Fibroblast of skin of left quadriceps (primary cell): ENCODE data around the gene WDR72.

Source experiments
- DNase-seq, 2 experiments: peaks; one replicate each; pipeline ENCODE4 v3.0.0-alpha.2; 2013; ENCODE audit warnings: low read depth in 2 of 2

WDR72 gene

DNA sequence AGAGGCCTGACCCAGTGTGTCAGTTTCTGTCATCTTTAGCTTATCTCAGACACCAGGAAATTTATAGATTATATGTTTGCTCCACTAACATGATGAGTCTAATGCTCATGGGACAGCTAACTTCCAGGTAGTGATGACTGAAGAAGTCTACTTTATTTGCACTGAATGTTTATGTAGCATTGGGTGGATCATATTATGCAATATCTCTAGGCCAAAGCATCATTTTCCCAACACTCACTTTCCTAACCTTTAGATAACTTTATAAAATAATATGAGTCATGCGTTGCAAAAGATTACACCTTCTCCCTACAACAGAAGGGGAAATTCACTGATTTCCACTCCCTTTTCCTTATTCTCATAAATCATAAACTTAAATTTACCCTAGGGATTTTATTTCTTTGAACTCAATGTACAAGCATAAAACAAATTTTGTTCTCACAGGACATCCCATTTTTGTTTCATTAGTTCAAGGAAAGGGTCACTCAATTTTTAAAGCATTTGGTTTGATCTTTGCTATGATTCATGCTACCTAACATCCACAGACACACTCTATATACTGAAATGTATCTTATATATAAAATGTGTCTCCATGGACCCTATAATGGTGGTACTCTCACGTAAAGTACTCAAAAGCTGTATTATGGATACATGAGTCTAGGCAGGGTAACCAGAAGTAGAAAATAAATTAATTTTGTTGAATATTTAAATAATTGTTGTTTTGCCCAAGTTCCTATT, 225.2 kb downstream of the WDR72 start:
- DNase-seq = peak in 1 of 2 experiments; percentile 1

DNA sequence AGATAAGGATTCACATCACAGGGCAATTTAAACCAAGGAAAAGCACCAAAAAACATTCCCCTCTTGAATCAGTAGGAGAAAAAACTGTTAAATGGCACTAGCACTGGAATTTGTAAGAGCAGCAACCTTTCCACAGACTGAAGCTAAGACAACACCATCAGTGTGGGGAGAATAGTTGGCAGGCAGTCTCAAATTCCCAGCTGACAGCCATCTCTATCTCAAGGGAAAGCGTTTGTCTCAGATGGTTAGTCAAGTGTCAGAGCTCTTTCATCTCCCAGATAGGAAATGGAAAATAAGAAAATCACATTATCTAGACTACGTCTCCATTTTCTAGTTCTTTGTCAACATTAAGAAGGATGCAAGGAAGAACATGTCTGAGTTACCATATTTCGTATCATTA, 228.7 kb downstream of the WDR72 start:
- DNase-seq = no peak

DNA sequence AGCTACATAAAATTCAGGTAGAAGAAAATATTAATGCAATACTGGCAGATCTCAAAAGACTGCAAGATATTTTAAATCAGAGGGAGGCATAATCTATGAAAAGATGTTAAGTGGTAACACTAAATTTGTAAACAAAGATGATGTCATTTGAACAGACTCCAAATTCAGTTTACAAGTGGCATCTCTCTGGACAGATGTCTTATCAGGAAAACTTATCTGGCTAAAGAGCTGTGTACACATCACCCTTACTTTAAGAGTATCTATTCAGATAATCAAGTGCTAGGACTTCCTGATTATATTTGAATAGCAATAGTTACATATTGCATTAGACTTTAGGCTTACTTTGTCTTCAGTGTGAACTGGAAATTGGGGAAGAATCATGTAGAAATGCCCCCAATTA, 231.5 kb downstream of the WDR72 start:
- no peak for DNase-seq

DNA sequence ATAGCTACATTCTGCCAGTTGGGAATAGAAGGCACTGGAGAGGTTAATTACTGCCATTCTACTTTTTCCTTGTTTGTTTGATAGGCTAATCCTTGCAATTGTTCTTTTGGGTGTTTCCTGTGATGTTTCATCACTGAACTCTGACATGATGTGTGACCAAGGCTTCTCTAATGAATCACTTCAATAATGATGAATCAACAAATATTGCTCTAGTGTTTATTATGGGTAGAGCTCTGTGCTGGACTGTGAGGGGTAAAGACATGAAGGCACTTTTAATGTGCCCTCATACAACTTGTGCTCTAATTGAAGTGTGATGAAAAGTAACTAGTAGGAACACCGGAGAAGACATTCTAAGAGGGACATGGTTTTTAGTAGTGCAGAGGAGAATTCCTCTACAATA, 233.6 kb downstream of the WDR72 start:
- DNase-seq = no peak

DNA sequence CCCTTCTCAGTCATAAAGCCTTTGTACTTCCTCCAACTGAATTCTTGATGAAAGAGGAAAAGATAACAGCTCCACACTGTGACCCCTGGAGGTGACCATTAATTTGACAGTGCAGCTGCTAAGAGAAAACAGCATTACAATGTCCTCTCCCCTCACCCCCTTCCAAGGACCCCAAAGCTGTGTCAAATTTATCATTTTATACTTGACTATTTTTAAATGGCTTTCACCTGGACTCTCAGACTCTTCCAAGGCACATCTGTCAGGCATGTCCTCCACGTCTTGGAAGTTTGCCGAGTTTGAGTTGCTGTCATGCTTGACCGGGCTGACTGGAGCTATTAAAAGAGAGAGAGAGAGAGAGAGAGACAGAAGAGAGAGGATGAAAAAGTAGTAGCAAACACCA, 236.5 kb downstream of the WDR72 start:
- no peak for DNase-seq

DNA sequence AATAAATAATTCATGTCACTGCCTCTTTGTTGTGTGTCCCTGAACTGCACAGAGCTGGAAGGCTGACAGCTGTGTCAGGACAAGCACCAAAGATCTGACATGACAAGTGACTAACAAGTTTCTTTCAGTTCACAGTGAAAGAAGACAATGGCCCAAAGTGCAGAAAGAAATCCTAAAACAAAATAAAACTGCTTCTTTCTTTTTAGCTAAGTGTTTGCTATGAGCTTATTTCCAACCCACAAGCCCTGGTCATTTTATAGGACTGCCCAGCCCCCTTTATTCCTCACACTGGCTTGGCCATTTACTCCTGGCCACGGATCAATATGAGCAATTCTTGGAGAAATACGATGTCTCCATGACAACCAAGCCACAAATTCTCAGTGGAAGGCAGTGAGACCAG, 238.5 kb downstream of the WDR72 start:
- no peak for DNase-seq

DNA sequence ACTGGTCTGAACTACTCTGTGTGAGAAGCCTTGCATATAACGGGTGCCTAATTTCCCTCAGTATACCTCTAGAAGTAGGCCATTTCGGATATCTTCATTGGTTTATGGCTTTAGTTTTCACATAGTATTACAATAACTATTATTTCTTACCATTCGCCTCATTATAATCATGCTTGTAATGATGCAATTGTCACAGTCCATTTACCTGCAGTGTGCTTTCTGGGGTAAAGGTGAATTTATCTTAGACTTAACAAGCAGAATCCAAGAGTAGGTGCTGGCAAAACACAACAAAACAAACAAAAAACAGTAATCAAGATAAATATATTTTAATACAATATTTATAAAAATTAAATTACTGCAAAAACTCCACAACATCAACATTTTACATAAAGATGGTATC, 246.0 kb downstream of the WDR72 start:
- no peak for DNase-seq

DNA sequence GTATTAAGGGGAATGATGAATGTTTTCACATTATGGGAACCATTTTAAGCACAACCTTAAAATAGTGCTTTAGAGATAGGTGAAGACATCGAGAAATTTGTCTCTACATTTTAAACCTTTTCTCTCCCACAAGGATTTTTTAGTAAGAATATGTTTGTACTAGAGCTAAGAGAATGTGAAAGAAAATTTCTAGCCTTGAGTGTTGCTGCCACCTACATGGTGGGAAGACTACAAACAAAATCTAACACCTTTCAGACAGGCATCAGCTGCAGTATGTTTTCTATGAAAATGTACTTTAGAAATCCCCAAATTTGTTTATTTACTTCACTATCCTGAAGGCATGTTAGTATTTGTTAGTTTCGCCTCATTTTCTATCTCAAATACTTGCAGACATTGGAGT, 247.4 kb downstream of the WDR72 start:
- DNase-seq = no peak

DNA sequence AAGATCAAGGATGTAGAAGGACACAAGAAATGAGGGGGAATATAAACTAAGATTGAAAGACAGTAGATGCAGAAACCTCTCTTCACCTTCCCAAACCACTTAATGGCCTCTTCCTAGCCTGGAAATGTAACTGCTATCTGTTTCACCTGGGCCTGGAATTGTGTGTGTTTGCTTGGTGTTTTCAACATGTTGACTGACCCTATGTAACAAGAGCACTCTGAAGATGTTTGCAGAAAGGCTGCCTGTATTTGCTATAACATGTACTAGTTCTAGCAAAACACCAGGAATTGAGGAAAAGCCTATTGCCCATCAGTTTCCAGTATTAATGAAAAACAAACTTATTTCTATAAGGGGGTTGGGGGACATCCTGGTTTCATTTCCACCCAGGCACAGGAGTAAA, 248.3 kb downstream of the WDR72 start:
- DNase-seq = no peak

DNA sequence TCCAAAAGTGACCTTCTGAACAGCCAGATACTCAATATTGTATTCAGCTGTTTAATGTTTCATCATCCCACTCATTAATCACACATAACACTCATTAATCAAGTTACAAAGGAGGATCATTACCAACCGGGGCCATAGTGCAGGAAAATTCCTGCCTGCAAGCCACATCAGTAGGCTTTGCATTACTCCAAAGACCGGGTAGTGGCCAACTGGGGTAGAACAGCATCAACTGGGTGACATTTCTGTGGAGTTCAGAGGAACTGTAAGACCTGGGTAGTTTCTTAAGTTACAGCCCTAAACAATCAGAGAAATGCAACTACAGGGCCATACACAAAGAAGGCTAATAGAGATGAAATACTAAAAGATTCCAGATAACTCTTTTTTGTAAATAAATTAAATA, 253.1 kb downstream of the WDR72 start:
- no peak for DNase-seq

DNA sequence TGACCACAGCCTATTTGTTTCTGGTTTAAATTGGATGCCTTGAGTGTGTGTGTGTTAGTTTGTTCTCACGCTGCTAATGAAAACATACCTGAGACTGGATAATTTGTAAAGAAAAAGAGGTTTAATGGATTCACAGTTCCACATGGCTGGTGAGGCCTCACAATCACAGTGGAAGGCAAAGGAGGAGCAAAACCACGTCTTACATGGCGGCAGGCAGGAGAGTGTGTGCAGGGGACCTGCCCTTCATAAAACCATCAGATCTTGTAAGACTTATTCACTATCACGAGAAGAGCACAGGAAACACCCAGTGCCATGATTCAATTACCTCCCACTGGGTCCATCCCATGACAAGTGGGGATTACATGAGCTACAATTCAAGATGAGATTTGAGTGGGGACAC, 260.5 kb downstream of the WDR72 start:
- no peak for DNase-seq

DNA sequence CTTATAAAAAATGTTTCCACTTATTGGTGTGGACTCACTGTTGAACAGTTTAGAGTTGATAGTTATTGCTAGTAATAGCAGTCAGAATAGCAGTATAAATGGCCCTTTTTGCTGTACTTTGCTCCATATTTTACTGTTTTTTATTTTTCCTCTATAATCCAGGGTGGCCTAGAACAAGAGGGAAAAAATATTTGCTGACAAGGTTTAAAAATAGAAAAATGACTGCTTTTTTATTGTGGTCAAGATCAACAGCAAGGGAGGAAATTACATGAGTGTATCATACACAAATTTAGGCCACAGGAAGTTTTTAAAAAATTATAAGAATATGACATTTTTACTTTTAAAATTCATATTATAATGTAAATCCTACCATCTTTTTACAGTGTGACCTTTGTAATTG, 269.1 kb downstream of the WDR72 start:
- no peak for DNase-seq

DNA sequence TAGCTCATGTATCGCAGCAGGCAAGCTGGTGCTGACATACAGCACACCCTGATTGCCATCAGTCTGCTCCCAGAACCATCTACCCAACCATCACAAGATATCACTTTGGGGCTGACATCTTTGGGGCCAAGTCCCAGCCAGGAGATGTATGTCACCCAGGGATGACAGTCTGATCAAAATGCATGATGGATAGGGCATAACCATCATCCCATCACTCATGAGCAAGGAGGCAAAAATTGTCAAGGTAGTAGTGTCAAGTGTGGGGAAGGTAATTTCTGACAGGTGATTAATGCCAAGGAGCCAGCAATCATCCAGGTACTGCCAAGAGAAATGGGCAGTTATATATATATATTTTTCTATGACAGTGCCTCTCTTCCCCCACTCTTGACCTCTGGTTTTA, 277.4 kb downstream of the WDR72 start:
- no peak for DNase-seq

DNA sequence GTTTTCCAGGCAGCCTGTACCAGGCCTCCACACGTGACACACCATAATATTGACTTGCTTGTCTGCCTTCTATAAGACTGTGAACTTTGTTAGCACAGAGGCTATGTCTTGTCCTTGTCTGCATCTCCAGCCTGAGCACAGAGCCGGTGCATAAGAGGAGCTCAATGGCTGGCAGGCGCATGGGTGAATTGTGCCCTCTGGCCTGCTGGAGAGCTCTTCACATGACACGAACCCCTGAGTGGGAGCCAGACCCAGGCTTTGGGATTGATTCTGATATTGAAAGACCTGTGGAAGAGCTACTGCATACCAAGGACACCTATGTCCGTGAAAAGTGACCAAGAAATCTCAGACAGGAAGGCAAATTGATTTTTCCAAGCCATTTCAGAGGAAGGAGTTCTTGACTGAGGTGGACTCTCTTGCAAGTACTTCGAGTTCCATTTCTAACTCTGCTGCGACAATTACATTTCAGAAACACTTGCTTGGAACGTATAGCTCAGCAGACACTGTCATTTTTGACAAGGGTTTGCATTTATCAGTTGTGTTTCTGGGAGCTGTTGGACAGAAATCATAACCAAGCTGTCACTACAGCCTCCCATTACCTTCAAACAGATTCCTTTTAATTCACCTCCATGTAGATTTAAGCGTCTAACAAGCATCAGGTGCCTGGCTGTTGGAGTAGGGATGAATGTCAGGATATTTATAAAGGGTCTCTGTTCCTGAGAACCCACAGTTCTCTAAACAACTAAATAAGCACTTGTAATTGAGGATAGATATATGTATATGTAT, 281.3 kb downstream of the WDR72 start:
- no peak for DNase-seq

DNA sequence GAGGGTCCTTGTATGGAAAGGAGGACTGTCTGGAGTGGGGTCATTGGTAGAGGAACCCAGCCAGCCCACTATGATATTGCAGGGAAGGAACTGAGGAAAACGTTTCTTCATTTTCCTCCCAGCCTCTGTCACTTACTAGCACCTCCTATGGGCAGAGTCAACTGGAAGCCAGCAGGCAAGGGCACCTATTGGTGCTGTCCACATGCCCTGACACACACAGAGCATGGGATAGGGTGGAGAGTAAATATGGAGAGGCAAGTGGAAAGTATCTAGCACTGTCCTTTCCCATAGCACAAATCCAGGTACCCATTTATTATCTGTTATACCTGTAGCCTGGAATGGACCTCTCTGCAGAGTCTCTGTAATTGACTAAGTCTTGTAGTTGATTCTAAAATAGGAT, 285.6 kb downstream of the WDR72 start:
- DNase-seq = no peak

DNA sequence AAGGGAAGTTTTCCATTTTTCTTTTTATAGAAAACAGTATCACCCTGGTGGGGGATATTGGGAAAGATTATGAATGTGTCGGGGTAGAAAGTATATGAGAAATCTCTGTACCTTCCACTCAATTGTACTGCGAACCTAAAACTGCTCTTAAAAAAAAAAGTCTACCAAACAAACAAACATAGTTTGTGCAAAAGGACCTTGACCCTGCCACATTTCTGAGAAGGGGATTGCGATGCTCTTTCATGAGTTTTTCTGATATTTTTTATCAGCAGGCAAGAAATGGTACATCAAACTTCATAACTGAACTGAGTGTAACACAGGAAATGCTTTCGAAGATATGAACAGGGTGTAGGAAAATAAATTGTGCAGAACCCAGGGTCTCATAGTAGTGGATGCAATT, 286.0 kb downstream of the WDR72 start:
- DNase-seq = no peak

DNA sequence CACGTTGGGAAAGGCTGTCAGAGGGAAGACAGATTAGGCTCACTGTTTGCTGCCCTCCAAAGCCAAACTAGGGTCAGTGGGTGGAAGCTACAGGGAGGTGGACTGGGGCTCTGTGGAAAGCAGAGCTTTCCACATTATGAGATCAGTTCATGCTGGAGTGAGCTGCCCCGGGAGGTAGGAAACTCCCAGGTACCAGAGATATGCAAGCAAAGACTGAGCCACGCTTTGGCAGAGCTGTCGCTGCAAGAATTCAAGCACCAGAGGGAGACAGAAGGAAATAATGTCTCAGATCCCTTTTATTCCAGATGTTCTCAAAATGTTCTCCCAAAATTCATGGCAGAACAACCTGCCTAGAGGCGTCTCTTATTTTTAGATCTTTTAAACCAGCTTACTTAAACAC, 286.6 kb downstream of the WDR72 start:
- no peak for DNase-seq

DNA sequence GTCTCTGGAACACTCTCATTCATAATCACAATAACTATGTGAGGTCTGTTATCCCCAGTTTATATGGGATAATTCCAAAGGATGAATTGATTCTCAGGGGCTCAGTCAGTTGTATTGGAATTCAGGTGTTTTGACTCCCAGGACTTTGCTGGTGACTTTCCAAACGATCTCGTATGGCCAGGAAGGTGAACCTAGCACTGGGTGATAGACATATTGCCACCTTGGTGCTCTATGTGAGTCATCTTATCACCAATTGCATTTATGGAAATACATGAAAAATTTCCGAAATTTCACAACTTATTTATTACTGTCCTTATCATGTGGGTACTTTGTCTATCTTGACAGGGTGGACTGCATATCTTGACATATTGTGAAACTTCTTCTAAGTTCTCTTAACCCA, 287.3 kb downstream of the WDR72 start:
- DNase-seq = no peak

DNA sequence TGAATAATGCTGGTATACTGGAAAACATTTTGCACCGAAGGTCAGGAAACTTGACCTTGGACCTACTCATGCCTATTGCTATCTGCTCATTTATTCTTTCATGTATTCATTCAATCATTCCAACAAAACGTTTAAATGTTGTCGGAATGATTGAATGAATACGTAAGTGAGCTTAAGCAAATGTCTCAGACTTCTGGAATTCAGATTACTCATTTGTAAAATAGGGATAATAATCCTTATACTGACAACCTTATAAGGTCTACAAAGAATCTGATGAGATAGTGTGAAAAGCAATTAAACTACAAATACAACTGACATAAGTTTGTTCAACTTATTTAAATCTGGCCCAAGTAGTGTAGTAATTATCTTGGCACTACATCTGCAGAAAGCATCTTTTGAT, 288.7 kb downstream of the WDR72 start:
- no peak for DNase-seq

DNA sequence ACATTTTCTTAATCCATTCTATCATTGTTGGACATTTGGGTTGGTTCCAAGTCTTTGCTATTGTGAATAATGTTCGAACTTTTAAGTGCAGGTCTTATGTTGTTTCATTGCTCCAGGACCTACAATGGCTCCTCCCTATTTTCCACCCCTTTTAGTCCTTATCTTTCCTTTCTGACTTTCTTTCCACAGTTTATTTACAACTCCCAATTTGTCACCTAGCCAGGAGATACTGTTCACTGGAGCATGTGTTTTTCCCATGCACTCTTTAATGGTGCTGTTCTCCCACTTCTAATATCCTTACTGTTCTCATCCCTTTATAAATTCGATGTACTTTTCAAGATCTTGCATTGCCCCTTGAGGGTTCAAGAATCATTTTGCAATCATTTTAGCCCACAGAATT, 290.0 kb downstream of the WDR72 start:
- DNase-seq = no peak
